ENCODE data around the gene CA12. TPM values are rescaled to one million over a fixed set of nuclear protein-coding genes. Genes with fewer than 3 reads are reported as not detected.

Gene CA12
- total and polyA plus RNA-seq, 2 of the 8 experiments (the other 6 are each of a cell fraction or from before 2014, with no cell fraction given), result 4.7 to 4.9 TPM

DNA sequence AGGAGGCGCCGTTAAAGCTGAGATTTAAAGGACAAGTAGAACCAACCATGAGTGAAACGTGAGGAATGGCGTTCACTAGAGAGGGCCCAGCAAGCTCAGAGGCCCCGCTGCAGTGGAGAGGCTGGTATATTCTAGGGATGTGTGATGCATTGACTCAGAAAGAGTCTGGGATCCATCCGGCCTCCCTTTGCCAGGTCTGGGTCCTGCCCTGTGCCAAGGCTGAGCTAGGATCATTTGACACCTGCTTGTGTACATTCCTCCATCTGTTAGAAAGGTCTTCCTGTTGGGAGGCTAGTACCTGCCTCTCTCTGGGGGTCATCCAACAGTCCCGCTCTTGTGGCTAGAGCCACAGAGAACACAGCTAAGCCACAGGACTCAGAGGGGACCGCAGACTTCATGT, 28.4 kb downstream of the CA12 start:
- Histone ChIP-seq H3K4me3 (ENCODE audit: extremely low read depth in 1 of 4, insufficient read depth in 2 of 4, low read depth in 3 of 4, low read length in 4 of 4) (no peak overlapping the region), H2BK12ac (ENCODE audit: low read depth, low read length) (no peak overlapping the region), H4K91ac (replicated peaks; ENCODE audit: insufficient read length, low read length) (no peak overlapping the region), H3K79me2 (ENCODE audit: control insufficient read depth in 1 of 2, insufficient read depth in 2 of 2, low read length in 2 of 2) (no peaks in the 10 kb centered on the region), H2BK15ac (ENCODE audit: low read length) (no peak overlapping the region; the same call in 1 of the 2 replicates), H3K23ac (ENCODE audit: insufficient read length) (no peak overlapping the region), H3K79me1 (ENCODE audit: low read depth, low read length) (no peaks in the 10 kb centered on the region), H4K8ac (ENCODE audit: extremely low read depth, insufficient read depth, low read length) (no peak overlapping the region), H3K18ac (ENCODE audit: extremely low read depth, low read length) (no peak overlapping the region), H4K20me1 (replicated peaks in 1 of 2; ENCODE audit: control insufficient read depth in 1 of 2, insufficient read depth in 2 of 2, low read length in 2 of 2) (no peaks in the 10 kb centered on the region), H2AFZ (ENCODE audit: low read length) (no peak overlapping the region), H2BK120ac (replicated peaks; ENCODE audit: low read depth, low read length) (no peak overlapping the region), H3K23me2 (ENCODE audit: low read depth, low read length) (no peaks in the 10 kb centered on the region), H3K36me3 (ENCODE audit: control insufficient read depth in 2 of 4, insufficient read depth in 4 of 4, low read length in 3 of 4) (no peaks in the 10 kb centered on the region), H3K4me1 (replicated peaks in 1 of 4; ENCODE audit: control insufficient read depth in 3 of 4, insufficient read depth in 4 of 4, low read length in 3 of 4) (no peaks in the 10 kb centered on the region), H3K4ac (replicated peaks; ENCODE audit: insufficient read length, low read depth, low read length) (no peak overlapping the region), H3K9me3 (ENCODE audit: insufficient read depth in 2 of 2, low read depth in 1 of 2, low read length in 1 of 2) (no peaks in the 10 kb centered on the region), H2AK5ac (ENCODE audit: low read depth, low read length) (no peak overlapping the region), H3K14ac (ENCODE audit: insufficient read length) (no peak overlapping the region), H3K4me2 (ENCODE audit: insufficient read depth in 1 of 2, low read depth in 2 of 2, low read length in 2 of 2) (no peak overlapping the region), H4K5ac (ENCODE audit: insufficient read length, low read depth, low read length) (no peak overlapping the region), H3K27ac (ENCODE audit: low read depth, low read length) (no peak overlapping the region), H2BK20ac (ENCODE audit: low read length) (no peak overlapping the region), H2BK5ac (ENCODE audit: low read depth, low read length) (no peak overlapping the region), H3K27me3 (replicated peaks in 1 of 4; ENCODE audit: control insufficient read depth in 3 of 4, extremely low read depth in 1 of 4, insufficient read depth in 3 of 4, low read length in 3 of 4) (no peaks in the 10 kb centered on the region), H3K56ac (replicated peaks; ENCODE audit: insufficient read length, low read depth, low read length) (no peak overlapping the region), H3K9ac (replicated peaks in 1 of 4; ENCODE audit: extremely low read depth in 1 of 4, low read depth in 3 of 4, low read length in 3 of 4) (no peak overlapping the region)
- 79% methylated on average over 8 of the region's 8 CpGs; no CpG with 5 or more reads in 1 of the 2 experiments for WGBS, 2 experiments (ENCODE audit: extremely low coverage in 1 of 2, insufficient coverage in 1 of 2, insufficient read length in 1 of 2, insufficient replicate concordance in 2 of 2, low coverage in 1 of 2, low lambda C conversion rate in 2 of 2, missing lambda C conversion rate in 1 of 2)
- no peak for FAIRE-seq
- no peak for DNase-seq (ENCODE audit: low read depth in 1 of 2, low spot score in 2 of 2)
- POLR2A ChIA-PET (ENCODE audit: partially characterized antibody), result interaction anchor here (0.8 kb wide), 1 partner anchor 14 kb away, joined by 3 read pairs; no protein-coding TSS in a partner anchor
- CTCF ChIA-PET (ENCODE audit: partially characterized antibody), result interaction anchor here (0.7 to 2.1 kb wide), 5 partner anchors 9 to 134 kb away, joined by 3 to 4 read pairs (median 3); no protein-coding TSS in a partner anchor
- TF ChIP-seq TEAD4 (IDR thresholded peaks at IDR 0.05; ENCODE audit: low read depth, low read length), result no peak
- no peak for TF ChIP-seq SP2 (IDR thresholded peaks at IDR 0.05; ENCODE audit: low read length)
- TF ChIP-seq JUND (IDR thresholded peaks at IDR 0.05; ENCODE audit: low read length), result no peak
- TF ChIP-seq EP300 (IDR thresholded peaks at IDR 0.05; ENCODE audit: borderline replicate concordance in 1 of 2, low read depth in 2 of 2, low read length in 2 of 2), result no peak
- TF ChIP-seq HDAC2 (IDR thresholded peaks at IDR 0.05; ENCODE audit: borderline replicate concordance in 1 of 2, low read depth in 2 of 2, low read length in 2 of 2), result no peak
- TF ChIP-seq SIX5 (IDR thresholded peaks at IDR 0.05; ENCODE audit: low read depth, low read length), result no peak
- no peak for TF ChIP-seq KDM5A (IDR thresholded peaks at IDR 0.05; ENCODE audit: low read length)
- no peak for TF ChIP-seq RAD21 (IDR thresholded peaks at IDR 0.05 in 1 of 2, conservative IDR thresholded peaks at IDR 0.05 in 1 of 2; ENCODE audit: low read depth in 2 of 2, low read length in 2 of 2)
- no peak for TF ChIP-seq CBX8 (IDR thresholded peaks at IDR 0.05; ENCODE audit: borderline replicate concordance, low read depth, low read length)
- no peak for TF ChIP-seq ZNF274 (IDR thresholded peaks at IDR 0.05; ENCODE audit: borderline replicate concordance, extremely low read depth, low read length)
- TF ChIP-seq TCF12 (IDR thresholded peaks at IDR 0.05; ENCODE audit: low read depth, low read length), result no peak
- TF ChIP-seq, protein P1, sequence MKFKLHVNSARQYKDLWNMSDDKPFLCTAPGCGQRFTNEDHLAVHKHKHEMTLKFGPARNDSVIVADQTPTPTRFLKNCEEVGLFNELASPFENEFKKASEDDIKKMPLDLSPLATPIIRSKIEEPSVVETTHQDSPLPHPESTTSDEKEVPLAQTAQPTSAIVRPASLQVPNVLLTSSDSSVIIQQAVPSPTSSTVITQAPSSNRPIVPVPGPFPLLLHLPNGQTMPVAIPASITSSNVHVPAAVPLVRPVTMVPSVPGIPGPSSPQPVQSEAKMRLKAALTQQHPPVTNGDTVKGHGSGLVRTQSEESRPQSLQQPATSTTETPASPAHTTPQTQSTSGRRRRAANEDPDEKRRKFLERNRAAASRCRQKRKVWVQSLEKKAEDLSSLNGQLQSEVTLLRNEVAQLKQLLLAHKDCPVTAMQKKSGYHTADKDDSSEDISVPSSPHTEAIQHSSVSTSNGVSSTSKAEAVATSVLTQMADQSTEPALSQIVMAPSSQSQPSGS (IDR thresholded peaks at IDR 0.05; ENCODE audit: low read length), result no peak
